K562 (cell line): Measurements from ENCODE around the gene CELF4. TPM values are rescaled to one million over a fixed set of nuclear protein-coding genes. Genes with fewer than 3 reads are reported as not detected.

Experiments used
- ATAC-seq: fragments of 200-7000 bp; cut with Tn5 transposase; 3 replicates; pipeline ENCODE4 v1.9.1; 2020; ENCODE audit warnings: moderate library complexity
- BruUV-seq: library from RNA; stranded (reverse); fragments of 400-500 nt; replicated peaks from 2 replicates; lab custom pipeline; 2021; lab: Mats Ljungman, UMichigan
- CTCF ChIA-PET: fragments of 300-600 bp; formaldehyde crosslinking; extraction: SDS; loops from one replicate; lab custom pipeline; 2021; ENCODE audit warnings: low intra/inter-chr PET ratio; lab: Yijun Ruan, JAX
- POLR2A ChIA-PET: fragments of 300-600, 350-650 bp; sonication (Branson Sonifier 250); formaldehyde crosslinking; extraction: SDS; loops from one replicate; lab custom pipeline; 2021; ENCODE audit warnings: antibody characterized with exemption, inconsistent platforms; lab: Yijun Ruan, JAX
- DNase-seq, 4 experiments: peaks; one replicate each; pipeline versions ENCODE4 v3.0.0 to v3.0.0-alpha.2; 2011 to 2018; ENCODE audit warnings: low spot score in 3 of 4, mixed read lengths in 3 of 4; ENCODE audit errors: extremely low read depth in 1 of 4
- FAIRE-seq: peaks from 2 replicates; lab custom pipeline; 2011; peaks lifted over from hg19 to GRCh38; lab: Jason Lieb, UNC
- H2AFZ ChIP-seq: 2 replicates; pipeline ENCODE4 v1.6.0; 2011; ENCODE audit warnings: low read depth, low read length, control low read depth, inconsistent platforms
- H3K27ac ChIP-seq: fragments of 200-600 bp; 3 replicates; pipeline ENCODE4 v1.8.0; 2011; ENCODE audit warnings: low read depth, mild to moderate bottlenecking, control low read depth, inconsistent platforms, low read length, moderate library complexity, mixed read lengths; ENCODE audit errors: extremely low read depth
- H3K27me3 ChIP-seq, 2 experiments: fragments of 300-600 bp in 1 of 2; 2 replicates in 1 of 2; 3 replicates in 1 of 2; pipeline versions ENCODE4 v1.6.0 to v1.8.0; 2011; ENCODE audit warnings: inconsistent platforms in 2 of 2, low read length in 2 of 2, mild to moderate bottlenecking in 1 of 2, mixed read lengths in 1 of 2, moderate library complexity in 1 of 2; ENCODE audit not compliant: control insufficient read depth in 2 of 2, insufficient read depth in 2 of 2
- H3K36me3 ChIP-seq: fragments of 300-600 bp; 3 replicates; pipeline ENCODE4 v1.8.0; 2011; ENCODE audit warnings: mild to moderate bottlenecking, low read length, inconsistent platforms; ENCODE audit not compliant: control insufficient read depth, insufficient read depth
- H3K4me1 ChIP-seq, 2 experiments: fragments of 200-600 bp in 1 of 2; replicated peaks in 1 of 2; 2 replicates in 1 of 2; 3 replicates in 1 of 2; pipeline versions ENCODE4 v1.5.1 to v1.8.0; 2011; ENCODE audit warnings: inconsistent platforms in 2 of 2, low read length in 2 of 2, mild to moderate bottlenecking in 1 of 2, mixed read lengths in 1 of 2, moderate library complexity in 1 of 2; ENCODE audit not compliant: control insufficient read depth in 2 of 2, insufficient read depth in 2 of 2
- H3K4me2 ChIP-seq: 2 replicates; pipeline ENCODE4 v1.6.1; 2011; ENCODE audit warnings: low read length, control low read depth, inconsistent platforms, mixed read lengths; ENCODE audit not compliant: insufficient read depth
- H3K4me3 ChIP-seq: fragments of 200-600 bp; sonication (generic), shearing (Covaris generic); 2 replicates; pipeline ENCODE4 v1.5.1; 2016; ENCODE audit warnings: control low read depth, inconsistent platforms
- H3K79me2 ChIP-seq: fragments of 200-600 bp; 3 replicates; pipeline ENCODE4 v1.8.0; 2011; ENCODE audit warnings: low read length, inconsistent platforms; ENCODE audit not compliant: control insufficient read depth, insufficient read depth
- H3K9ac ChIP-seq, 2 experiments: 2 replicates each; pipeline versions ENCODE4 v1.6.0 to v1.6.1; 2011; ENCODE audit warnings: low read depth in 2 of 2, low read length in 2 of 2, control low read depth in 1 of 2, inconsistent platforms in 1 of 2, mild to moderate bottlenecking in 1 of 2, mixed read lengths in 1 of 2; ENCODE audit not compliant: insufficient read depth in 1 of 2
- H3K9me1 ChIP-seq: one replicate; pipeline ENCODE4 v1.6.0; 2011; ENCODE audit warnings: inconsistent platforms, mild to moderate bottlenecking, low read length, moderate library complexity; ENCODE audit not compliant: control insufficient read depth, insufficient read depth
- H3K9me3 ChIP-seq: replicated peaks from 2 replicates; pipeline ENCODE4 v1.5.1; 2011; ENCODE audit warnings: low read depth, low read length, inconsistent platforms; ENCODE audit not compliant: control insufficient read depth, insufficient read depth
- H4K20me1 ChIP-seq: replicated peaks from 2 replicates; pipeline ENCODE4 v1.6.1; 2011; ENCODE audit warnings: low read length, inconsistent platforms, mixed read lengths; ENCODE audit not compliant: control insufficient read depth, insufficient read depth
- CTCF ChIP-seq, 3 experiments: IDR thresholded peaks in 2 of 3; conservative IDR thresholded peaks in 1 of 3; 2 replicates each; pipeline ENCODE4 v1.5.1; 2011 to 2012; ENCODE audit warnings: low read length in 3 of 3, mild to moderate bottlenecking in 3 of 3, control low read depth in 2 of 3, improper control_type of control experiment in 1 of 3, inconsistent platforms in 1 of 3, low read depth in 1 of 3, mixed read lengths in 1 of 3, moderate library complexity in 1 of 3; ENCODE audit not compliant: insufficient read depth in 2 of 3
- JUN ChIP-seq, 2 experiments: sonication (generic) in 1 of 2; formaldehyde crosslinking in 1 of 2; IDR thresholded peaks; 2 replicates each; pipeline versions ENCODE4 v1.6.1 to v1.8.0; 2012 to 2022; ENCODE audit warnings: borderline replicate concordance in 2 of 2, mild to moderate bottlenecking in 2 of 2, improper control_type of control experiment in 1 of 2, low read depth in 1 of 2, low read length in 1 of 2, missing genetic modification reagents in 1 of 2
- ZNF436 ChIP-seq: fragments of 250-450, 450-650 bp; sonication (Bioruptor Pico); formaldehyde crosslinking; IDR thresholded peaks from 2 replicates; pipeline ENCODE4 v1.7.0; 2020; ENCODE audit warnings: mild to moderate bottlenecking
- WGBS: fragments of 100-300 bp; shearing (Covaris generic); methylation state at CpG from one replicate; pipeline ENCODE4 v1.1.6; 2016; ENCODE audit warnings: low coverage, mixed read lengths; ENCODE audit not compliant: insufficient coverage; ENCODE audit errors: missing lambda C conversion rate; 5-methylcytosine and 5-hydroxymethylcytosine counted together
- in situ Hi-C: fragments of 300-500 bp; cut with MboI; formaldehyde crosslinking; loops from 4 replicates; pipeline ENCODE4 v1.15.0; 2018; ENCODE audit warnings: inconsistent platforms, mixed read lengths
- intact Hi-C: fragments of 100-400 bp; cut with micrococcal nuclease; formaldehyde crosslinking; loops from 2 replicates; pipeline ENCODE4 v1.14.2; 2022
- polyA plus RNA-seq, 8 experiments: library from polyadenylated mRNA; depleted of rRNA in 4 of 8; stranded (reverse) in 5 of 8; unstranded in 3 of 8; fragments of >200 nt; fragmentation: Nextera tagmentation in 2 of 8; fragmentation: Illumina TruSeq in 1 of 8; extraction: Ambion mirVana in 2 of 8; extraction: Trizol in 1 of 8; gene quantifications; 2 replicates each; pipeline versions ENCODE4 v1.2.1 to v1.2.3, GENCODE V29; 2011 to 2014; ENCODE audit warnings: inconsistent platforms in 1 of 8, missing spikeins in 1 of 8
- total RNA-seq, 7 experiments: library from RNA; depleted of rRNA in 6 of 7; stranded (reverse); fragments of >200 nt in 6 of 7; fragmentation: Illumina TruSeq in 2 of 7; extraction: Trizol in 2 of 7; gene quantifications; 2 replicates each; pipeline versions ENCODE4 v1.2.1 to v1.2.3, GENCODE V29; 2011 to 2021; ENCODE audit warnings: low replicate concordance in 1 of 7

Gene CELF4
- total and polyA plus RNA-seq, 9 of the 15 experiments (the other 6 are each of a cell fraction or from before 2014, with no cell fraction given) = 0.04 to 0.24 (median 0.07) TPM; not detected in 3

DNA sequence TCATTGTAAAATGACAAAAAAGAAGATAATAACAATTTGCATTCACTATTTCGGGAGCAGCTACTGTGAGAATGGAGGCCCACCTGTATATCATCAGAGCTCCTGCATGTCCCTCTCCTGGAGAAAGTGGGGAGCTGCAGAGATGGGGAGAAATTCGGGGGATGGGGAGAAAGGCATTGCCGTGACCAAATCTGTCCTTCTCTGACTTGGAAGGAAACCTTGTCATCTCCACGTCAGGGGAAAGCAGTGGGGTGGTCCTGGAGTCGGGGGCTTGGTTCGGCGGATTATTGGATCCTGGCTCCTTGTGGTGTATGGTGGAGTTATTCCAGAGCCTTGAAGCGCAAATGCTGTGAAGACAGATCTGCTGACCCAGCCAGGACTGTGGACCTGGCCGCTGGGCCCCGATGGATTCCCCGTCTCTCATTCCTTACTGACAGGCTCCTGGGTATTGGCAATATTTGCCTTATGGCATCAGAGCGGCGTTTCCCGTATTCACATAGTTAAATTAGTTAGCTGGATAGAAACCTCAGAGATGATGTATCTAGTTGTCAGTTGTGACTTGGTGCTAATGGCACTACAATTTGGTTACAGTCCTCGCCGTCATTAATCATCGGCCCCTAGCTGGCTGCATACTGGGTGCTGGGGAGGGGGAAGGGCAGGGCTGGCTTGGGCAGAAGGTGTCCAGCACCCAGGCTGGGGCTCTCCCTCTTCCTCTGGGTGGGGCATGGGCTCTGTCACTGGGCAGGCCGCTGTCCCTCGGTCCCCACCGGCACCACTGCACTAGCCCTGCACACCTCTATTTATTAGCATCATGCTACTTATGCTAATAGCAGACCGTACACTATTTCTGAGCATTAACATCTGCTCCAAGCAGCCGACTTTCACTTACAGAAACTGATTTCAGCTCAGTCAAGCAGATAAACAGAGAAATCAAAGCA, 31.7 kb downstream of the CELF4 start:
- peaks cover 2 to 19% of the 10 kb centered on the region in 2 experiments; a peak in 2 of 5 replicates for H3K27me3 ChIP-seq
- BruUV-seq = no TSS peak
- no peak overlapping the region for H3K4me3 ChIP-seq
- no peaks in the 10 kb centered on the region for H3K9me3 ChIP-seq
- H3K27ac ChIP-seq = no peak overlapping the region
- H3K9me1 ChIP-seq = no peaks in the 10 kb centered on the region
- H3K79me2 ChIP-seq = no peaks in the 10 kb centered on the region
- peaks cover 0 to 5% of the 10 kb centered on the region in 2 experiments; a peak in 1 of 5 replicates for H3K4me1 ChIP-seq
- ATAC-seq (no peak), FAIRE-seq (no peak), DNase-seq (peak in 2 of 4 experiments; percentile 29 to 32)
- CTCF ChIA-PET = no interaction called here
- 1% methylated on average over 22 of the region's 22 CpGs for WGBS
- no peak overlapping the region for H3K4me2 ChIP-seq
- in situ Hi-C loops = loop anchor here (10.0 kb wide), 1 partner anchor 149 kb away; no protein-coding TSS in a partner anchor
- H4K20me1 ChIP-seq = no peaks in the 10 kb centered on the region; the same call in 1 of the 2 replicates
- TF ChIP-seq CTCF (IDR thresholded peaks at IDR 0.05 in 2 of 3, conservative IDR thresholded peaks at IDR 0.05 in 1 of 3; ENCODE audit: insufficient read depth in 2 of 3, low read depth in 1 of 3, low read length in 3 of 3) = peak in 2 of 3 experiments; percentile 20 to 25; a peak in 1 of 6 replicates
- no peak for TF ChIP-seq JUN (IDR thresholded peaks at IDR 0.05; ENCODE audit: borderline replicate concordance, low read depth, low read length)
- TF ChIP-seq JUN (CRISPR knock-in tag; IDR thresholded peaks at IDR 0.05; ENCODE audit: borderline replicate concordance) = no peak
- no peak for TF ChIP-seq ZNF436 (CRISPR knock-in tag)
- no peak overlapping the region for H3K9ac ChIP-seq
- no peaks in the 10 kb centered on the region for H3K36me3 ChIP-seq
- no peak overlapping the region for H2AFZ ChIP-seq
- POLR2A ChIA-PET = no interaction called here
- intact Hi-C loops = loop anchor here (10.0 kb wide), 1 partner anchor 209 kb away; no protein-coding TSS in a partner anchor
